H9 (cell line): ENCODE data around the gene HRAS. TPM values are rescaled to one million over a fixed set of nuclear protein-coding genes. Genes with fewer than 3 reads are reported as not detected.
A peak's percentile ranks its signal among the peaks of the same experiment; 100 is the strongest.

Experiments
- DNase-seq: peaks from one replicate; pipeline ENCODE4 v3.0.0-alpha.2; 2017
- H2AFZ ChIP-seq: one replicate; pipeline ENCODE4 v1.6.1; 2013; ENCODE audit warnings: mild to moderate bottlenecking, low read length, control low read depth, moderate library complexity
- H2AK5ac ChIP-seq: 2 replicates; pipeline ENCODE4 v1.6.1; 2013; ENCODE audit warnings: low read length, control low read depth, mixed read lengths; ENCODE audit not compliant: insufficient read length
- H2BK120ac ChIP-seq: one replicate; pipeline ENCODE4 v1.6.1; 2013; ENCODE audit warnings: low read depth, mild to moderate bottlenecking, low read length, control low read depth, inconsistent platforms; ENCODE audit not compliant: poor library complexity, severe bottlenecking
- H2BK12ac ChIP-seq: 2 replicates; pipeline ENCODE4 v1.6.1; 2013; ENCODE audit warnings: low read length, control low read depth, mixed read lengths, low read depth; ENCODE audit not compliant: insufficient read length
- H2BK15ac ChIP-seq: 2 replicates; pipeline ENCODE4 v1.6.1; 2013; ENCODE audit warnings: low read depth, low read length, control low read depth
- H2BK20ac ChIP-seq: one replicate; pipeline ENCODE4 v1.6.1; 2013; ENCODE audit warnings: low read depth, mild to moderate bottlenecking, low read length, control low read depth, inconsistent platforms; ENCODE audit not compliant: poor library complexity, severe bottlenecking
- H2BK5ac ChIP-seq: 2 replicates; pipeline ENCODE4 v1.6.1; 2013; ENCODE audit warnings: low read length, control low read depth, mixed read lengths; ENCODE audit not compliant: insufficient read length
- H3K14ac ChIP-seq: 2 replicates; pipeline ENCODE4 v1.6.1; 2013; ENCODE audit warnings: low read length, control low read depth; ENCODE audit not compliant: insufficient read depth
- H3K18ac ChIP-seq: 2 replicates; pipeline ENCODE4 v1.6.1; 2013; ENCODE audit warnings: low read depth, mild to moderate bottlenecking, mixed read lengths, low read length, control low read depth; ENCODE audit not compliant: insufficient read length
- H3K23ac ChIP-seq: 2 replicates; pipeline ENCODE4 v1.6.1; 2013; ENCODE audit warnings: low read length, control low read depth, mixed read lengths, low read depth; ENCODE audit not compliant: insufficient read length
- H3K23me2 ChIP-seq: 2 replicates; pipeline ENCODE4 v1.6.1; 2013; ENCODE audit warnings: low read depth, mild to moderate bottlenecking, mixed read lengths, low read length, control low read depth; ENCODE audit not compliant: insufficient read length, poor library complexity, severe bottlenecking
- H3K27ac ChIP-seq: 2 replicates; pipeline ENCODE4 v1.5.1; 2013; ENCODE audit warnings: low read length, control low read depth, mixed read lengths, low read depth; ENCODE audit not compliant: insufficient read length
- H3K27me3 ChIP-seq: 2 replicates; pipeline ENCODE4 v1.6.1; 2013; ENCODE audit warnings: low read length, control low read depth, inconsistent platforms; ENCODE audit not compliant: insufficient read depth
- H3K4ac ChIP-seq: 2 replicates; pipeline ENCODE4 v1.6.1; 2013; ENCODE audit warnings: low read depth, mild to moderate bottlenecking, control low read depth, inconsistent platforms, low read length, moderate library complexity
- H3K4me1 ChIP-seq: 2 replicates; pipeline ENCODE4 v1.6.1; 2013; ENCODE audit warnings: low read length, control low read depth, inconsistent platforms; ENCODE audit not compliant: insufficient read depth
- H3K4me2 ChIP-seq: 2 replicates; pipeline ENCODE4 v1.6.1; 2013; ENCODE audit warnings: low read length, control low read depth, mixed read lengths; ENCODE audit not compliant: insufficient read length, insufficient read depth
- H3K56ac ChIP-seq: 2 replicates; pipeline ENCODE4 v1.6.1; 2013; ENCODE audit warnings: low read depth, mild to moderate bottlenecking, mixed read lengths, low read length, control low read depth; ENCODE audit not compliant: insufficient read length
- H3K79me1 ChIP-seq: 2 replicates; pipeline ENCODE4 v1.6.1; 2013; ENCODE audit warnings: low read depth, mild to moderate bottlenecking, moderate library complexity, low read length, control low read depth, inconsistent platforms; ENCODE audit not compliant: insufficient read depth, poor library complexity, severe bottlenecking
- H3K79me2 ChIP-seq: 2 replicates; pipeline ENCODE4 v1.6.1; 2013; ENCODE audit warnings: low read length, control low read depth, inconsistent platforms; ENCODE audit not compliant: insufficient read depth
- H3K9ac ChIP-seq: 2 replicates; pipeline ENCODE4 v1.6.1; 2013; ENCODE audit warnings: low read length, control low read depth, mixed read lengths; ENCODE audit not compliant: insufficient read length; ENCODE audit errors: extremely low read depth
- H3K9me3 ChIP-seq: one replicate; pipeline ENCODE4 v1.6.1; 2013; ENCODE audit warnings: low read depth, low read length, inconsistent platforms; ENCODE audit not compliant: control insufficient read depth
- H3T11ph ChIP-seq: one replicate; pipeline ENCODE4 v1.6.1; 2013; ENCODE audit warnings: mild to moderate bottlenecking, low read length, control low read depth, inconsistent platforms
- H4K20me1 ChIP-seq: one replicate; pipeline ENCODE4 v1.6.1; 2013; ENCODE audit not compliant: control insufficient read depth, insufficient read length, insufficient read depth
- H4K5ac ChIP-seq: 2 replicates; pipeline ENCODE4 v1.6.1; 2013; ENCODE audit warnings: low read depth, mild to moderate bottlenecking, mixed read lengths, low read length, control low read depth; ENCODE audit not compliant: insufficient read length
- H4K8ac ChIP-seq: replicated peaks from 2 replicates; pipeline ENCODE4 v1.6.1; 2013; ENCODE audit warnings: low read length, control low read depth, mixed read lengths, low read depth; ENCODE audit not compliant: insufficient read length
- H4K91ac ChIP-seq: 2 replicates; pipeline ENCODE4 v1.6.1; 2013; ENCODE audit warnings: low read depth, mild to moderate bottlenecking, moderate library complexity, mixed read lengths, low read length, control low read depth; ENCODE audit not compliant: insufficient read length
- H3K27ac Mint-ChIP-seq, 3 experiments: 2 replicates in 2 of 3; 3 replicates in 1 of 3; pipeline ENCODE4 v1.8.0; 2020 to 2021; ENCODE audit warnings: mixed read lengths in 3 of 3, mild to moderate bottlenecking in 1 of 3, moderate library complexity in 1 of 3
- H3K27me3 Mint-ChIP-seq: 2 replicates; pipeline ENCODE4 v1.8.0; 2021; ENCODE audit warnings: low read depth, mild to moderate bottlenecking, moderate library complexity, mixed read lengths
- H3K36me3 Mint-ChIP-seq, 3 experiments: 2 replicates in 2 of 3; 3 replicates in 1 of 3; pipeline ENCODE4 v1.8.0; 2020 to 2021; ENCODE audit warnings: low read depth in 3 of 3, mixed read lengths in 3 of 3; ENCODE audit not compliant: insufficient read depth in 1 of 3
- H3K4me1 Mint-ChIP-seq, 2 experiments: 2 replicates each; pipeline ENCODE4 v1.8.0; 2020; ENCODE audit warnings: mixed read lengths in 2 of 2
- H3K4me3 Mint-ChIP-seq, 2 experiments: 2 replicates in 1 of 2; 3 replicates in 1 of 2; pipeline ENCODE4 v1.8.0; 2020 to 2021; ENCODE audit warnings: mild to moderate bottlenecking in 2 of 2, mixed read lengths in 2 of 2, moderate library complexity in 1 of 2
- H3K9me3 Mint-ChIP-seq, 2 experiments: 2 replicates in 1 of 2; 3 replicates in 1 of 2; pipeline ENCODE4 v1.8.0; 2020; ENCODE audit warnings: mild to moderate bottlenecking in 2 of 2, mixed read lengths in 2 of 2, moderate library complexity in 1 of 2
- CTCF ChIP-seq: fragments of 200-600 bp; sonication (generic); conservative IDR thresholded peaks from 3 replicates; pipeline ENCODE4 v1.8.0; 2021; ENCODE audit warnings: antibody characterized with exemption, mild to moderate bottlenecking
- WGBS: extraction: QIAGEN DNeasy Blood & Tissue Kit; methylation state at CpG from one replicate; pipeline ENCODE4 v1.1.7; 2013; ENCODE audit warnings: missing lambda C conversion rate, low lambda C conversion rate, mixed read lengths; ENCODE audit not compliant: insufficient read length; ENCODE audit errors: extremely low coverage; 5-methylcytosine and 5-hydroxymethylcytosine counted together
- total RNA-seq: library from RNA; stranded (reverse); gene quantifications from 2 replicates; pipeline ENCODE4 v1.2.1, GENCODE V29; 2021

Gene HRAS
- total RNA-seq, 1 experiment from 2014 or later: 61.8 TPM

GRCh38 chr11:506995-507726, 28.2 kb downstream of the HRAS start, which contains the start of gene RNH1:
Gene RNH1 (minus strand): TSS chr11:507242. CDS start chr11:502162, 5,080 bp downstream.
- Histone ChIP-seq H2BK12ac (no peak within 1 kb of the TSS), H3K56ac (no peak within 1 kb of the TSS), H2BK5ac (no peak within 1 kb of the TSS), H4K20me1 (no peaks in the 10 kb centered on the region), H2AFZ (no peak within 1 kb of the TSS), H2BK20ac (no peak within 1 kb of the TSS), H3K27me3 (no peaks in the 10 kb centered on the region; the same call in 1 of the 2 replicates), H4K91ac (no peak within 1 kb of the TSS), H2BK15ac (no peak within 1 kb of the TSS), H4K5ac (no peak within 1 kb of the TSS), H3K4me1 (no peaks in the 10 kb centered on the region), H3K18ac (peak within 1 kb of the TSS; percentile 96), H4K8ac (no peak within 1 kb of the TSS), H3K27ac (no peak within 1 kb of the TSS), H3K9me3 (no peaks in the 10 kb centered on the region), H3K4ac (no peak within 1 kb of the TSS), H2AK5ac (no peak within 1 kb of the TSS), H3T11ph (no peak within 1 kb of the TSS), H3K79me1 (no peaks in the 10 kb centered on the region), H3K9ac (peak within 1 kb of the TSS; percentile 57), H2BK120ac (no peak within 1 kb of the TSS), H3K23me2 (peaks cover 16% of the 10 kb centered on the region), H3K23ac (no peak within 1 kb of the TSS), H3K14ac (peak within 1 kb of the TSS; percentile 93), H3K4me2 (peak within 1 kb of the TSS; percentile 91), H3K79me2 (peaks cover 2% of the 10 kb centered on the region; the same call in 1 of the 2 replicates)
- no CpG with 5 or more reads among the region's 93 CpGs for WGBS
- Mint-ChIP-seq H3K36me3 (peaks cover 11 to 19% (median 14%) of the 10 kb centered on the region in 3 experiments), H3K9me3 (no peaks in the 10 kb centered on the region), H3K4me3 (peak within 1 kb of the TSS; percentile 93 to 97), H3K4me1 (peaks cover 3 to 9% of the 10 kb centered on the region in 2 experiments; a peak in 2 of 4 replicates), H3K27me3 (no peaks in the 10 kb centered on the region; the same call in none of the 2 replicates), H3K27ac (peak within 1 kb of the TSS; percentile 97 to 100 (median 99))
- no peak for TF ChIP-seq CTCF
- peak; percentile 96 for DNase-seq
